ENCODE data around the gene TST. TPM values are rescaled to one million over a fixed set of nuclear protein-coding genes. Genes with fewer than 3 reads are reported as not detected.
A peak's percentile ranks its signal among the peaks of the same experiment; 100 is the strongest.

The TST gene
- total and polyA plus RNA-seq, 3 experiments from 2014 or later = 0.75 to 5.1 (median 3.7) TPM

DNA sequence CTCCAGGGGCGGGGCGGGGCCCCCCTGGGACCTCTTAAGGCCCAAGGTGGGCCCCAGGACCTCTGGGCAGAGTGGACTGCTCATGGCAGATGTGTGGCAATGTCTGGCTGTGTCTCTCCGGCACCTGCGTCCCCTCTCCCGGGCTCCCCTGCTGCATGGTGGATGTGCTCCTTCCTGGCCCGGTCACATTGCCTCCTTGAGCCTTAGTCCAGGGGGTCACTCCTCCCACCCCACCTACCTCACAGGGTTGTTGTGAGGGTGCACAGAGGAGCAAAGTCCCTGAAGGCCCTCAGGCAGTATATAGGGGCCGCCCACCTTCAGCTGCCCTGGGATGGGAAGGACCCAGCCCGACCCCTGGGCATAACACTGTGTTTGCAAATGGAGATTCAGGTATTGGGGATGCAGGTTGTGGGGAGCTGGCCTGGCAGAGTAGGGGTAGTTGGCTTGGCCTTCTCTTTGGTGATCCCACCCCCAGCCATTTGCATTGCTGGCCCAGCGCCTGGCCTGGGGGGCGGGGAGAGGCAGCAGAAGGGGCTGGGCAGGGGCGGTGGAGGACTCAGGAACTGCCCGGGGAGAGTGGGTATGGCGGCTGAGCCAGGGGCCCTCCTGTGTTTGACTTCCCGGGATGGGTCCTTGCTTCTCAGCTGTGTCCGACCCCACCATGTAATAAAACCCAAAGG lies 43.6 kb upstream of the TST start:
- peaks cover 0 to 23% (median 0%) of the 10 kb centered on the region in 3 donors for H3K36me3 Mint-ChIP-seq
- H3K4me1 Mint-ChIP-seq = peaks cover 7 to 26% (median 7%) of the 10 kb centered on the region in 3 donors
- Histone ChIP-seq H3K27ac (ENCODE audit: low read depth, low read length) (no peak overlapping the region), H3K4me3 (ENCODE audit: low read length) (no peak overlapping the region), H3K36me3 (ENCODE audit: insufficient read depth, low read length) (no peaks in the 10 kb centered on the region), H3K27me3 (ENCODE audit: insufficient read depth, low read length, poor library complexity, severe bottlenecking) (no peaks in the 10 kb centered on the region), H3K4me1 (ENCODE audit: insufficient read depth, low read length) (no peaks in the 10 kb centered on the region), H3K9me3 (ENCODE audit: low read length) (no peaks in the 10 kb centered on the region)
- H3K27ac Mint-ChIP-seq = peak overlapping the region in 1 of 8 donors; percentile 23
- H3K4me3 Mint-ChIP-seq = no peak overlapping the region
- POLR2A ChIA-PET = no interaction called here
- CTCF ChIA-PET = no interaction called here
- H3K9me3 Mint-ChIP-seq = no peaks in the 10 kb centered on the region
- H3K27me3 Mint-ChIP-seq = peaks cover 4% of the 10 kb centered on the region in 2 donors
- DNase-seq = no peak

DNA sequence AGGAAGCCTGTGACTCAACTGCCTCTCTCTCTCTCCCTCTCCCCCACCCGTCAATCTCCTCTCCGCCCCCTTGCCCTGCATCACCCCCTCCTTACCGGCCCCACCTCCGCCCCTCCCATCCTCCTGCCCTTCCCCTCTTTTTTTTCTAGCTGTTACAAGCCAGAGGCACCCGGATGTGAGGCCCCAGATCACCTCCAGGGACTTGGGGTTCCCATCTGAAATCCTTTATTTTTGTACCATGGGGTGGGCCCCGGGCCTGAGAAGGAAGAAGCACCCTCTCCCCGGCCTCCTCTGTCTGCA lies 43.1 kb upstream of the TST start:
- H3K36me3 Mint-ChIP-seq = peaks cover 0 to 28% (median 1%) of the 10 kb centered on the region in 3 donors
- no peak for DNase-seq
- Histone ChIP-seq H3K4me1 (ENCODE audit: insufficient read depth, low read length) (no peaks in the 10 kb centered on the region), H3K36me3 (ENCODE audit: insufficient read depth, low read length) (no peaks in the 10 kb centered on the region), H3K9me3 (ENCODE audit: low read length) (no peaks in the 10 kb centered on the region), H3K27ac (ENCODE audit: low read depth, low read length) (no peak overlapping the region), H3K27me3 (ENCODE audit: insufficient read depth, low read length, poor library complexity, severe bottlenecking) (no peaks in the 10 kb centered on the region), H3K4me3 (ENCODE audit: low read length) (no peak overlapping the region)
- POLR2A ChIA-PET = no interaction called here
- no peaks in the 10 kb centered on the region for H3K9me3 Mint-ChIP-seq
- H3K4me3 Mint-ChIP-seq = no peak overlapping the region
- H3K27me3 Mint-ChIP-seq = peaks cover 0 to 1% of the 10 kb centered on the region in 2 donors
- CTCF ChIA-PET = no interaction called here
- H3K27ac Mint-ChIP-seq = no peak overlapping the region
- H3K4me1 Mint-ChIP-seq = peaks cover 7 to 26% (median 7%) of the 10 kb centered on the region in 3 donors

DNA sequence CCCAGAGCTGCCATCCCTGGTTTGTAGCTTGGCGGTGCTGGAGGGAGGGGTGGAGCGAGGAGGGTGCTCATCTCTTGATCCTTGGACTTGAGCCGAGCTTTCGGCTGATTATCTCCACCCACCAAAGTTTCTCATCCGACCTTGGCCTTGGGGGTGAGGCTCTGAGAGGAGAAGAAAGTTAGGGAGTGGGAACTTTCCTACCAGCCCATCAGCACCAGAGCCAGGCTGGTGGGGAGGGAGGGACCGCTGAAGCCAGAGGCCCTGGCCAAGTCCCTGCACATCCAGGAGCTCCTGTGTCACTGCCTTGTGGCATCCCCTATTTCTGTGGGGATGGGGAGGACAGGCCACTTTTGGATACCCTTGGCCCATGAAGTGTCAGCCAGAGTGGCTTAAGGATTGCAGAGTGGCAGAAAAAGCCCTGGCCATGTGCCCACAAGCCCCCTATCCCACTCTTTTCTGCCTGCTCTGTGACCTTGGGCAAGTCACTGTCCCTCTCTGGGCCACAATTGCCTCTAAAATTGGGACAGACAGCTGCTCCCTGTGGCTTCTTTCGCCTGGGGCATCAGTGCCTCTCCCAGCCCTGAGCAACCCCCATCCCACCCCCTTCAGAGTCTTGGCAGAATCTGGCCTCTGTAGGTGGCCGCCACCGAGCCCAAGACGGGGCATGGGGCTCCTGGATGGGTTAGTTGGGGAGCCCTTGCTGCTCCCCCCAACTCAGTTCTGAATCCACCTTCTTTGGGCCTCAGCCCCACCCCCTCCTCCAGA lies 42.5 kb upstream of the TST start:
- H3K27me3 Mint-ChIP-seq = peaks cover 0 to 1% of the 10 kb centered on the region in 2 donors
- no peak overlapping the region for H3K4me3 ChIP-seq (ENCODE audit: low read length)
- H3K4me1 Mint-ChIP-seq = peaks cover 7 to 26% (median 7%) of the 10 kb centered on the region in 3 donors
- ChIA-PET POLR2A (no interaction called here), CTCF (interaction anchor here (1.1 to 1.4 kb wide), 2 partner anchors 18 to 40 kb away, joined by 4 read pairs; no protein-coding TSS in a partner anchor)
- DNase-seq = no peak
- no peaks in the 10 kb centered on the region for H3K27me3 ChIP-seq (ENCODE audit: insufficient read depth, low read length, poor library complexity, severe bottlenecking)
- no peaks in the 10 kb centered on the region for H3K4me1 ChIP-seq (ENCODE audit: insufficient read depth, low read length)
- H3K4me3 Mint-ChIP-seq = peak overlapping the region in 1 of 7 donors; percentile 57
- H3K9me3 ChIP-seq (ENCODE audit: low read length) = no peaks in the 10 kb centered on the region
- H3K27ac Mint-ChIP-seq = peak overlapping the region in 2 of 8 donors; percentile 50 to 72
- H3K36me3 ChIP-seq (ENCODE audit: insufficient read depth, low read length) = no peaks in the 10 kb centered on the region
- peaks cover 0 to 34% (median 1%) of the 10 kb centered on the region in 3 donors for H3K36me3 Mint-ChIP-seq
- no peaks in the 10 kb centered on the region for H3K9me3 Mint-ChIP-seq
- H3K27ac ChIP-seq (ENCODE audit: low read depth, low read length) = no peak overlapping the region

DNA sequence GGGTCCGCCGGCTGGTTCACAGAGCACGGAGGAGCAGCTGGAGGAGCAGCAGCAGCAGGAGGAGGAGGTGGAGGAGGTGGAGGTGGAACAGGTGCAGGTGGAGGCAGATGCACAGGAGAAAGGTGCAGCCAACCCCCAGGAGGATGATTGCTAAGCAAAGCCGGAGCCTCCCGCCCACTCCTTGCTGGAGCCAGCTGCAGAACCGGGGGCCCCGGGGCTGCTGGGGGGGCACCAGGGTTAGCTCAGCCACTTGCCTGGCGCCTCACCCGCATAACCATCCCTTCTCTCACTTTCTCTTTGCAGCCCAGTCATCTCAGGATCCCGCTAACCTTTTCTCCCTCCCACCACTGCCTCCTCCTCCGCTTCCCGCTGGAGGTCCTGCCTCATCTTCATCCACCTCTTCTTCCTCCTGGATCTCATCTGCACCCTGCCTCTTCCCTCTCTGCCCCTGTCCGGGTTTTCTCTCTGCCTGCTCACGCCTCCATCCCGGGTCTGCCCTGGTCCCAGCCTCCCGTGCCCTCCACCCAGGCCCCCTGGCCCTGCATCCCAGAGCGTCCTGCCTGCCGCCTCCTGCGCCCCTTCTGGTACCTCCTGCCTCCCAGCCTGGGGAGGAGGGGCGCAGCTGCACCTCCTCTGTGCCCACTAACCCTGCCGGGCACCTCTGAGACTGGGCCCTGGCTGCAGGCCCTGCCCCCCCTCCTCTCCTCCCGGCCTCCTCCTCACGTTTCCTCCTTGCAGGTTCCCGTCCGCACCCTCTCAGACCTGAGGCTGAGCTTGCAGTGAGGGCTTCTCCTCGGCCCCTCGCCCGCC lies 41.8 kb upstream of the TST start:
- Histone ChIP-seq H3K36me3 (ENCODE audit: insufficient read depth, low read length) (no peaks in the 10 kb centered on the region), H3K27me3 (ENCODE audit: insufficient read depth, low read length, poor library complexity, severe bottlenecking) (no peaks in the 10 kb centered on the region), H3K4me1 (ENCODE audit: insufficient read depth, low read length) (no peaks in the 10 kb centered on the region), H3K27ac (ENCODE audit: low read depth, low read length) (no peak overlapping the region), H3K4me3 (ENCODE audit: low read length) (no peak overlapping the region), H3K9me3 (ENCODE audit: low read length) (no peaks in the 10 kb centered on the region)
- H3K27ac Mint-ChIP-seq = peak overlapping the region in 4 of 8 donors; percentile 51 to 77 (median 68)
- CTCF ChIA-PET = interaction anchor here (1.0 to 1.4 kb wide), 3 partner anchors 19 to 138 kb away, joined by 3 to 4 read pairs (median 4); no protein-coding TSS in a partner anchor
- no peaks in the 10 kb centered on the region for H3K9me3 Mint-ChIP-seq
- peaks cover 0 to 1% of the 10 kb centered on the region in 2 donors for H3K27me3 Mint-ChIP-seq
- no peak for DNase-seq
- POLR2A ChIA-PET = no interaction called here
- peaks cover 0 to 42% (median 1%) of the 10 kb centered on the region in 3 donors for H3K36me3 Mint-ChIP-seq
- H3K4me3 Mint-ChIP-seq = peak overlapping the region in 1 of 7 donors; percentile 69
- H3K4me1 Mint-ChIP-seq = peaks cover 7 to 26% (median 7%) of the 10 kb centered on the region in 3 donors

DNA sequence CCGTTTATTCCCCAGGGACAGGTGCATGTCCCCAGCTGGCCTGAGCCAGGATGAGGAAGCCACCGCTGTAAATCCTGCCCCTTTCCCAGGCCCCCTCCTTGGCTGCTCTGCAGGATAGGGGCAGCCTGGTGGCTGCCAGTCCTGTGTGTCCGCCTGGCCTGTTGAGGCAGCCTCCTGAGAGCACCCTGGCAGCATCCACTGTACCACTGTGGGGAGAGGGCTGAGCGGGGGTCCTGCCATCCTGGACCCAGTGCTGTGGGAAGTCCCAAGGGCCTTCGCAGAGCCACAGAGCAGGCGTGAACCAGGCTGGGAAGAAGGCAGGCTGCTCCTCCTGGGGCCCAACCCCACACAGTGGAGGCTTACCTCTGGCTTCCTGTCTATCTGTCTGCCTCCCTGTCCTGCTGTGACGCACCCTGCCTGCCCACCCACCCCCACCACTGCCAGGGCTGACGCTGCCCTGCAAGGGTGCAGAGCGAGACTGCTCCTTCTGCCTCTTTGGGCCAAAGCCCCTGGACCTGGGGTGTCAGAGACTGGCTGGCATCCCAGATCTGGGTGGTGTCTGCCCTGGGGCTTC lies 40.7 kb upstream of the TST start:
- Histone ChIP-seq H3K36me3 (ENCODE audit: insufficient read depth, low read length) (peaks cover 6% of the 10 kb centered on the region), H3K4me3 (ENCODE audit: low read length) (no peak overlapping the region), H3K9me3 (ENCODE audit: low read length) (no peaks in the 10 kb centered on the region), H3K27me3 (ENCODE audit: insufficient read depth, low read length, poor library complexity, severe bottlenecking) (no peaks in the 10 kb centered on the region), H3K27ac (ENCODE audit: low read depth, low read length) (no peak overlapping the region), H3K4me1 (ENCODE audit: insufficient read depth, low read length) (no peaks in the 10 kb centered on the region)
- peaks cover 7 to 26% (median 7%) of the 10 kb centered on the region in 3 donors for H3K4me1 Mint-ChIP-seq
- peaks cover 0 to 52% (median 4%) of the 10 kb centered on the region in 3 donors for H3K36me3 Mint-ChIP-seq
- peak overlapping the region in 4 of 8 donors; percentile 33 to 92 (median 76) for H3K27ac Mint-ChIP-seq
- ChIA-PET POLR2A (interaction anchor here (0.5 kb wide), 1 partner anchor 86 kb away, joined by 3 read pairs; no protein-coding TSS in a partner anchor), CTCF (interaction anchor here (1.4 kb wide), 1 partner anchor 38 kb away, joined by 4 read pairs; no protein-coding TSS in a partner anchor)
- H3K9me3 Mint-ChIP-seq = no peaks in the 10 kb centered on the region
- DNase-seq = peak in 2 of 5 donors; percentile 29 to 59
- peaks cover 0 to 1% of the 10 kb centered on the region in 2 donors for H3K27me3 Mint-ChIP-seq
- H3K4me3 Mint-ChIP-seq = peak overlapping the region in 2 of 7 donors; percentile 34 to 37

DNA sequence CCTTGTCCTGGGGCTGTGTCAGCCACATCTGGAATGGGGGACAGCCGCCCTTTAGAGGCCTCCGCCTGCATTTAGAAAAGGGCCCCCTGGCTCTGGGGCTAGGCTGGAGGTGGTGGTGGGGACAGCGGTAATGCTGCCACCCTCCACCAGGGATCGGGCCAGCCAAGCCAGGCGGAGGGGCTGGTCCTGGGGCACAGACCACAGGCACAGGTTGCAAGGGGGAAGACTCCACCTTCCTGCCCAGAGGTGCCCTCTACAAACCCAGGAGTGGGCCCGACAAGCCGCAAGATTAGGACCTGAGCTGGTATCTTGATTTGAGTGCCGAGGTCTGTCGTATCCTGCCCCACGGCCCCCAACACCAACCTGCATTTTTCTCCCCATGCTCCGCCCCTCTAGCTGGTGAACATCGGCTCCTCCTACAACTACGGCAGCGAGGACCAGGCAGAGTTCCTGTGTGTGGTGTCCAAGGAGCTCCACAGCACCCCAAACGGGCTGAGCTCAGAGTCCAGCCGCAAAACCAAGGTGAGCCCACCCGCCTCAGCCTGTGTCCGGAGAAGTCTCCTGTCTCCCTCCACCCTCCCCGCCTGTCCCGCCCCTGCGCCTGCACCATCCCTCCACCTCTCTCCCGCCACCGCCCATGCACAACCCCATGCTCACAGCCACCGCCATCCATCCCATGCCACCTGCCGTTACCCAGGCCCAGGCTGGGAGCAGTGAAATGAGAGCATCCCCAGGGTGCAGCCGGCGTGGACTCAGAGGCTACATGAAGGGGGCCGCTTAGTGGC lies 39.9 kb upstream of the TST start:
- CTCF ChIA-PET = no interaction called here
- Histone ChIP-seq H3K9me3 (ENCODE audit: low read length) (no peaks in the 10 kb centered on the region), H3K4me3 (ENCODE audit: low read length) (no peak overlapping the region), H3K27me3 (ENCODE audit: insufficient read depth, low read length, poor library complexity, severe bottlenecking) (no peaks in the 10 kb centered on the region), H3K4me1 (ENCODE audit: insufficient read depth, low read length) (no peaks in the 10 kb centered on the region), H3K27ac (ENCODE audit: low read depth, low read length) (no peak overlapping the region), H3K36me3 (ENCODE audit: insufficient read depth, low read length) (peaks cover 11% of the 10 kb centered on the region)
- no peaks in the 10 kb centered on the region for H3K9me3 Mint-ChIP-seq
- POLR2A ChIA-PET = interaction anchor here (0.5 kb wide), 1 partner anchor 86 kb away, joined by 3 read pairs; no protein-coding TSS in a partner anchor
- H3K27me3 Mint-ChIP-seq = no peaks in the 10 kb centered on the region
- peaks cover 7 to 26% (median 7%) of the 10 kb centered on the region in 3 donors for H3K4me1 Mint-ChIP-seq
- peak overlapping the region in 1 of 7 donors; percentile 16 for H3K4me3 Mint-ChIP-seq
- H3K36me3 Mint-ChIP-seq = peaks cover 0 to 54% (median 4%) of the 10 kb centered on the region in 3 donors
- H3K27ac Mint-ChIP-seq = peak overlapping the region in 3 of 8 donors; percentile 19 to 86 (median 66)
- DNase-seq = no peak

All from CD8-positive, alpha-beta memory T cell (primary cell).